ENCODE results near the gene ZNF611.

DNA sequence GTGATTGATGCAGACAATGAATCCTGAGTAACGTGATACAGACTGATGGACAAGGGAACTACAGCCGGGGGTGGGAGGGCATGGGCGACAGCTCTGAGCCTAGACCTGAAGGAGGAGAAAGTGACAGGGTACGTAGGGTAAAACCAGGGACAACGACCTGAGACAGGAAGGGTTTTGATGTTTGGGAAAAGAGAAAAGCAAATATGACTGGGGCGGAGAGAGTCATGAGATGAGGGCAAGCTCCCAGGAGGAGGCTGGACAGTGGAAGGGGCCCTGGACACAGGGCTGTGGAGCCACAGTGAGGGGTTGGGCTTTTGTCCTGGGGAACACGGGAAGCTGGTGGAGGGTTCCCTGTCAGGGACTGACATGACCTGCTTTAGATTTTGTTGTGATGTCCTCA lies 34.2 kb downstream of the ZNF611 start:
- TF ChIP-seq, protein P1, sequence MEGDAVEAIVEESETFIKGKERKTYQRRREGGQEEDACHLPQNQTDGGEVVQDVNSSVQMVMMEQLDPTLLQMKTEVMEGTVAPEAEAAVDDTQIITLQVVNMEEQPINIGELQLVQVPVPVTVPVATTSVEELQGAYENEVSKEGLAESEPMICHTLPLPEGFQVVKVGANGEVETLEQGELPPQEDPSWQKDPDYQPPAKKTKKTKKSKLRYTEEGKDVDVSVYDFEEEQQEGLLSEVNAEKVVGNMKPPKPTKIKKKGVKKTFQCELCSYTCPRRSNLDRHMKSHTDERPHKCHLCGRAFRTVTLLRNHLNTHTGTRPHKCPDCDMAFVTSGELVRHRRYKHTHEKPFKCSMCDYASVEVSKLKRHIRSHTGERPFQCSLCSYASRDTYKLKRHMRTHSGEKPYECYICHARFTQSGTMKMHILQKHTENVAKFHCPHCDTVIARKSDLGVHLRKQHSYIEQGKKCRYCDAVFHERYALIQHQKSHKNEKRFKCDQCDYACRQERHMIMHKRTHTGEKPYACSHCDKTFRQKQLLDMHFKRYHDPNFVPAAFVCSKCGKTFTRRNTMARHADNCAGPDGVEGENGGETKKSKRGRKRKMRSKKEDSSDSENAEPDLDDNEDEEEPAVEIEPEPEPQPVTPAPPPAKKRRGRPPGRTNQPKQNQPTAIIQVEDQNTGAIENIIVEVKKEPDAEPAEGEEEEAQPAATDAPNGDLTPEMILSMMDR (IDR thresholded peaks at IDR 0.05), result no peak
- TF ChIP-seq POLR2AphosphoS5 (IDR thresholded peaks at IDR 0.05; ENCODE audit: insufficient read depth in 1 of 2, low read depth in 1 of 2), result no peak
